GM20000 (cell line): ENCODE measurements around the gene CPED1.

Source experiments
- DNase-seq: peaks from one replicate; pipeline ENCODE4 v3.0.0; 2012; ENCODE audit warnings: low spot score
- CTCF ChIP-seq: IDR thresholded peaks from 2 replicates; pipeline ENCODE4 v1.5.1; 2012; ENCODE audit warnings: mild to moderate bottlenecking, control low read depth; ENCODE audit errors: extremely low read depth, missing control alignments

CPED1 gene

GRCh38 chr7:121012170-121012874 lies 23.8 kb downstream of the CPED1 start:
- no peak for DNase-seq
- no peak for TF ChIP-seq CTCF

- no peak for TF ChIP-seq CTCF
- no peak for DNase-seq
These were observed 24.4 kb downstream of the CPED1 start for GRCh38 chr7:121012919-121013318.

GRCh38 chr7:121015560-121015959 lies 27.0 kb downstream of the CPED1 start:
- DNase-seq = no peak
- no peak for TF ChIP-seq CTCF

- DNase-seq = no peak
- TF ChIP-seq CTCF = no peak
These were observed 28.5 kb downstream of the CPED1 start for GRCh38 chr7:121016966-121017365.

- no peak for DNase-seq
- no peak for TF ChIP-seq CTCF
These were observed 29.1 kb downstream of the CPED1 start for GRCh38 chr7:121017586-121017985.

GRCh38 chr7:121019018-121019417 lies 30.5 kb downstream of the CPED1 start:
- no peak for TF ChIP-seq CTCF
- DNase-seq = no peak

GRCh38 chr7:121020249-121020988 lies 31.9 kb downstream of the CPED1 start:
- no peak for TF ChIP-seq CTCF
- DNase-seq = no peak
